ENCODE results near the gene SELENOO.
"Not testable (repeated sequence)": the region's sequence is repeated elsewhere in the genome, so short reads cannot be mapped to it uniquely, and the experiment has no call there.

SELENOO gene

GRCh38 chr22:50200461-50201190, at the start of gene SELENOO:
TSS of gene SELENOO (plus strand) at chr22:50201011. CDS start at chr22:50201037, 26 bp downstream.
- H3K9me3 Mint-ChIP-seq: no peaks in the 10 kb centered on the region
- H3K36me3 Mint-ChIP-seq: peaks cover 32 to 33% of the 10 kb centered on the region in 2 donors
- peaks cover 19 to 46% of the 10 kb centered on the region in 2 donors for H3K4me1 Mint-ChIP-seq
- peak; percentile 86 for DNase-seq
- H3K27me3 Mint-ChIP-seq: no peaks in the 10 kb centered on the region
- peak within 1 kb of the TSS; percentile 84 to 86 for H3K4me3 Mint-ChIP-seq
- peak within 1 kb of the TSS; percentile 91 for H3K27ac Mint-ChIP-seq
- ATAC-seq (replicated peaks): peak; percentile 90 to 92

- Mint-ChIP-seq H3K27me3 (peaks cover 4% of the 10 kb centered on the region in 2 donors), H3K27ac (no peak overlapping the region), H3K9me3 (no peaks in the 10 kb centered on the region)
Observed at GRCh38 chr22:50151571-50152537, 49.0 kb upstream of the SELENOO start.

DNA sequence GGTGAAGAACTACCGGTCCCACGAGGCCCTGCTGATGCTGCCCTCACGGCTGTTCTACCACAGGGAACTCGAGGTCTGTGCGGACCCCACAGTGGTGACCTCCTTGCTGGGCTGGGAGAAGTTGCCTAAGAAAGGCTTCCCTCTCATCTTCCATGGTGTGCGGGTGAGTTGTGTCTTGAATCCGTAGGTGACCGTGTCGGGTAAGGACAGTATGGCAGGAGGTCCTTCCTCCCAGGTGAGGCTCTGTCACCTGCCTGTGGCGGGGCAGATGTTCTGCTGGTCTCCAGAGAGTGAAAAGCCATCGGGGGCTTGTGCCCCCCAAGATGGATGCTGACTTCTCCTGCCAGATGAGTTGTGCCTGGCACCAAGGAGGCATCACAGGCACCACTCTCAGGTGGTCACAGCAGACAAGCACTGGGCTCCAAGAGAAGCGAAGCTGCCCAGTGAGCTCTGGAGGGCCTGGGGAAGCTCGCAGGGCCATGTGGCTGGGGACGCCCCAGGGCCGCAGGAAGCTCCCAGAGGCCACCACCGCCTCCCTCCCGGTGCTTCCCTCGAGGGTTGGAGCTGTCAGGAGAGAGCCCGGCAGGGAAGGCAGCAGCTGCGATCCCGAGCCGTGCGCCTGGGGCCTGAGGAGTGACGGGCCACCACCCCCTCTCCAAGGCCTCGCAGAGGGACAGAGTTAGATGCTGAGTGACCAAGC, 47.6 kb upstream of the SELENOO start:
- Mint-ChIP-seq H3K9me3 (no peaks in the 10 kb centered on the region), H3K36me3 (no peaks in the 10 kb centered on the region), H3K4me1 (peaks cover 10 to 11% of the 10 kb centered on the region in 2 donors), H3K27ac (peak overlapping the region; percentile 25), H3K4me3 (no peak overlapping the region), H3K27me3 (peaks cover 4% of the 10 kb centered on the region in 2 donors)
- ATAC-seq (replicated peaks): no peak
- DNase-seq: no peak

More at GRCh38 chr22:50151571-50152537, 49.0 kb upstream of the SELENOO start:
- Mint-ChIP-seq H3K4me1 (peaks cover 10 to 11% of the 10 kb centered on the region in 2 donors), H3K36me3 (no peaks in the 10 kb centered on the region), H3K4me3 (no peak overlapping the region)
- no peak for DNase-seq
- ATAC-seq (replicated peaks): no peak

DNA sequence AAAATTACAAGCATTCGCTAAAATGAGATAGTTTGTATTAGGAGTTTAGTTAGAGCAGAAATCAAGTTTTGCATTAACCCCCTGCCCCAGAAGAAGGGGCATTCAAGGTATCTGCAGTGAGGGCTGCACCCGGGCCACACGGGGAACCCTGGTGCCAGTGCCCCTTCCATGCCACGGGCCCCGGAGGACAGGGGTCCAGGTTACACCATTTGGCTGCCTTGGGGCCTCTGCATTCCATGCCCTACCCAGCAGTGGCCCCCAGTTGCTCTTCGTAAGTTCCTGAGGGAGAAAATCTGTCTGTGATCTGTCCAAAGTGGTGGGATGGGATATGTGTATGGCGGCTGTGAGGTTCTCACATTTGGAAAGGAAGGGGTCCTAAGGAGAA, 47.1 kb upstream of the SELENOO start:
- Mint-ChIP-seq H3K36me3 (no peaks in the 10 kb centered on the region), H3K9me3 (no peaks in the 10 kb centered on the region), H3K27me3 (peaks cover 4% of the 10 kb centered on the region in 2 donors), H3K4me3 (no peak overlapping the region), H3K4me1 (peaks cover 10 to 11% of the 10 kb centered on the region in 2 donors), H3K27ac (no peak overlapping the region)
- DNase-seq (no peak), ATAC-seq (replicated peaks) (no peak)

DNA sequence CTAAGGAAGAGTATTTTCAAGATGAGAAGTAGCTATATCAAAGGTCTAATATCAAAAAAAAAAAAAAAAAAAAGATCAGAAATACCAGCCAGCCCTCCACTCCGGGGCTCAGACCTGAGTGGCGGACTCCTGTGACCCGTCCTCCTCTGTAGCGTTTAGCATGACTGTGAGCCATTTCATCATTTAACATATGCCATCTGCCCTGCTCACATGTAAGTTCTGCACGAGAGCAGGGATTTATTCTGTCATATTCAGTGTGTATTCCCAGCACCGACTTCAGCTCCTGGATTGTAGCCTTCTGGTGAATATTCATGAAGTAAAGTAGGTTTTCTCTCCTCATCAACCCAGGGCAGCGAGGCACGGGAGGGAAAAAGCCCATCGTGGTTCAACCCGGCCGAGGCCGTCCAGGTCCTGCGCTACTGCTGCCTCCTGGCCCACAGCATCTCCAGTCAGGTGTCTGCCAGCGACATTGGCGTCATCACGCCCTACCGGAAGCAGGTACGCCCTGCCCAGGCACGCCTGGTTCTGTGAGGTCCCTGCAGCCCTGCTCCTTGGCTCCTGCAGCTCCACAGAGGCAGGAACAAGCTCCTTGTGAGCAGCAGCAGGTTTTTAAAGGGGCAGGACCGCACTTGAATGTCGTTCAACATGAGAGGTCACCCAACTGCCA, 43.0 kb upstream of the SELENOO start:
- Mint-ChIP-seq H3K27me3 (peaks cover 21 to 23% of the 10 kb centered on the region in 2 donors), H3K27ac (no peak overlapping the region), H3K4me3 (no peak overlapping the region), H3K4me1 (no peaks in the 10 kb centered on the region), H3K9me3 (no peaks in the 10 kb centered on the region), H3K36me3 (no peaks in the 10 kb centered on the region)
- ATAC-seq (replicated peaks) (no peak), DNase-seq (no peak)

DNA sequence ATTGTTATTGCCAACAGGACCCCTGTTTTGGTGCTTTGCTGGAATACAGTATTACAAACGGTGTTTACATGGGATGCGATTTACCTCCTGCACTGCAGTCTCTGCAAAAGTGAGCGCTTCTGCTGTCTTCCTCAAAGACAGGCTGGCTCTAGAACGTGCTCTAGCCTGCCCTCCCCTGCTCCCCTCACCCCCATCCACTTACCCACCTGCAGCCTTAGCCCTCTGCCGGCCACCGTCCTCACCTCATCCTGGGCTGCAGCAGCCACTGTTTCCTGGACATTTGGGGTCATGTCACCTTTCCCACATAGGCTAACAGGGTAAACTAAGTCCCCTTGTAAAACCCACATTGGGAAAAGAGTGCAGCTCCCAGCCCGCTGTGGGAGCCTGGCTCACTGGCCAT, 39.9 kb upstream of the SELENOO start:
- Mint-ChIP-seq H3K9me3 (no peaks in the 10 kb centered on the region), H3K36me3 (no peaks in the 10 kb centered on the region)

GRCh38 chr22:50161508-50162390, 39.1 kb upstream of the SELENOO start:
- Mint-ChIP-seq H3K4me1 (peaks cover 0 to 5% of the 10 kb centered on the region in 2 donors), H3K27ac (no peak overlapping the region), H3K9me3 (no peaks in the 10 kb centered on the region), H3K27me3 (peaks cover 27 to 31% of the 10 kb centered on the region in 2 donors), H3K36me3 (no peaks in the 10 kb centered on the region), H3K4me3 (no peak overlapping the region)
- DNase-seq: no peak
- ATAC-seq (replicated peaks): no peak

More for the DNA sequence above, 39.9 kb upstream of the SELENOO start:
- no peak for DNase-seq
- Mint-ChIP-seq H3K27ac (no peak overlapping the region), H3K4me1 (peaks cover 0 to 5% of the 10 kb centered on the region in 2 donors), H3K4me3 (no peak overlapping the region), H3K27me3 (peaks cover 27 to 31% of the 10 kb centered on the region in 2 donors)
- ATAC-seq (replicated peaks): no peak

- Mint-ChIP-seq H3K27me3 (peaks cover 27 to 31% of the 10 kb centered on the region in 2 donors), H3K27ac (no peak overlapping the region), H3K4me3 (no peak overlapping the region), H3K36me3 (no peaks in the 10 kb centered on the region), H3K9me3 (no peaks in the 10 kb centered on the region), H3K4me1 (peaks cover 0 to 5% of the 10 kb centered on the region in 2 donors)
- DNase-seq (no peak), ATAC-seq (replicated peaks) (no peak)
Observed at GRCh38 chr22:50162391-50162956, 38.3 kb upstream of the SELENOO start.

GRCh38 chr22:50165436-50166123, 35.2 kb upstream of the SELENOO start:
- Mint-ChIP-seq H3K27me3 (peaks cover 41 to 43% of the 10 kb centered on the region in 2 donors), H3K4me1 (peaks cover 11 to 16% of the 10 kb centered on the region in 2 donors), H3K9me3 (no peaks in the 10 kb centered on the region), H3K36me3 (no peaks in the 10 kb centered on the region), H3K4me3 (no peak overlapping the region), H3K27ac (no peak overlapping the region)
- ATAC-seq (replicated peaks) (no peak), DNase-seq (no peak)

DNA sequence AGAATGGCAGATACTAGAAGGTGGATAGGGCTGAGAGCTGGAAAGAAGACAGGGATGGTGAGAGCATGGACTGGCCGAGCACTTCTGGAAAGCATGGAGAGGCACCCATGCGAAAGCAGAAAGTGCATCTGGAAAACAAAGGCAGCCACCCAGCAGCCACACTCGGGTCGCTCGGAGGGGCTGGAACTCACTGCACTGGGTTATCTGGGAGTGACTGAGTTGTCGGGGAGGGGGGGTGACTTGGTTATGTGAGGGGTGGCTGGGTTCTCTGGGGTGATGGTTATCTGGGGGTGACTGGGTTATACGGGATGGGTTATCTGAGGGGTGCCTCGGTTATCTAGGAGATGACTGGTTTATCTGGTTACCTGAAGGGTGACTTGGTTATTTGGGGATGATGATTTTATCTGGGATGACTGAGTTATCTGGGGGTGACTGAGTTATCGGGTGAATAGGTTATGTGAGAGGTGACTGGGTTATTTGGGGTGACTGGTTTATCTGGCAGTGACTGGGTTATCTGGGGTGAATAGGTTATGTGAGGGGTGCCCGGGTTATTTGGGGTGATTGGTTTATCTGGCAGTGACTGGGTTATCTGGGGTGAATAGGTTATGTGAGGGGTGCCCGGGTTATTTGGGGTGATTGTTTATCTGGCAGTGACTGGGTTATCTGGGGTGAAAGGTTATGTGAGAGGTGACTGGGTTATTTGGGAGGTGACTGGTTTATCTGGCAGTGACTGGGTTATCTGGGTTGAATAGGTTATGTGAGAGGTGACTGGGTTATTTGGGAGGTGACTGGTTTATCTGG, 32.9 kb upstream of the SELENOO start:
- H3K4me1 Mint-ChIP-seq: peaks cover 20 to 39% of the 10 kb centered on the region in 2 donors

DNA sequence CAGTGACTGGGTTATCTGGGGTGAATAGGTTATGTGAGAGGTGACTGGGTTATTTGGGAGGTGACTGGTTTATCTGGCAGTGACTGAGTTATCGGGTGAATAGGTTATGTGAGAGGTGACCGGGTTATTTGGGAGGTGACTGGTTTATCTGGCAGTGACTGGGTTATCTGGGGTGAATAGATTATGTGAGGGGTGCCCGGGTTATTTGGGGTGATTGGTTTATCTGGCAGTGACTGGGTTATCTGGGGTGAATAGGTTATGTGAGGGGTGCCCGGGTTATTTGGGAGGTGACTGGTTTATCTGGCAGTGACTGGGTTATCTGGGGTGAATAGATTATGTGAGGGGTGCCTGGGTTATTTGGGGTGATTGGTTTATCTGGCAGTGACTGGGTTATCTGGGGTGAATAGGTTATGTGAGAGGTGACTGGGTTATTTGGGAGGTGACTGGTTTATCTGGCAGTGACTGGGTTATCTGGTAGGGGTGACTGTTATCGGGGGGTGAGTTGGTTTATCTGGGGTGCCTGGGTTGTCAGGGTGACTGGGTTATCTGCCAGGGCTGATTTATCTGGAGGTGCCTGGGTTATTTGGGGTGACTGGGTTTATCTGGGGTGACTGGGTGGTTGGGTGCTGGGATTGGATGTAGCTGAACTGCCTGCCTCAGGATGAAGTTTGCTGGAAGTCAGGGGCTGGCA, 32.2 kb upstream of the SELENOO start:
- Mint-ChIP-seq H3K4me1 (peaks cover 27 to 46% of the 10 kb centered on the region in 2 donors), H3K4me3 (peak overlapping the region; percentile 84 to 86), H3K27me3 (peaks cover 26 to 28% of the 10 kb centered on the region in 2 donors), H3K27ac (peak overlapping the region; percentile 96)
- DNase-seq; ATAC-seq (replicated peaks); H3K36me3 Mint-ChIP-seq; H3K9me3 Mint-ChIP-seq: not testable (repeated sequence)

More for the DNA sequence above, 32.9 kb upstream of the SELENOO start:
- DNase-seq (no peak), ATAC-seq (replicated peaks) (no peak)
- H3K36me3 Mint-ChIP-seq: no peaks in the 10 kb centered on the region
- H3K9me3 Mint-ChIP-seq: no peaks in the 10 kb centered on the region
- H3K4me3 Mint-ChIP-seq: peak overlapping the region in 1 of 2 donors; percentile 7
- peaks cover 27 to 28% of the 10 kb centered on the region in 2 donors for H3K27me3 Mint-ChIP-seq
- H3K27ac Mint-ChIP-seq: peak overlapping the region; percentile 32

Data from stimulated activated naive B cell treated with anti-CD40 and anti-IgM and Interleukin-4, amounts not matched to agents 10 μg/mL and 1 μg/mL and 100 μg/mL, for 72 hours (primary cell).